HG03095 (cell line): ENCODE measurements around the gene PTPN18.

ENCODE experiments used
- ATAC-seq: cut with Tn5 transposase; IDR thresholded peaks from one replicate; pipeline ENCODE4 v1.9.1; 2021; ENCODE audit warnings: moderate library complexity; ENCODE audit not compliant: unreplicated experiment

Gene PTPN18

DNA sequence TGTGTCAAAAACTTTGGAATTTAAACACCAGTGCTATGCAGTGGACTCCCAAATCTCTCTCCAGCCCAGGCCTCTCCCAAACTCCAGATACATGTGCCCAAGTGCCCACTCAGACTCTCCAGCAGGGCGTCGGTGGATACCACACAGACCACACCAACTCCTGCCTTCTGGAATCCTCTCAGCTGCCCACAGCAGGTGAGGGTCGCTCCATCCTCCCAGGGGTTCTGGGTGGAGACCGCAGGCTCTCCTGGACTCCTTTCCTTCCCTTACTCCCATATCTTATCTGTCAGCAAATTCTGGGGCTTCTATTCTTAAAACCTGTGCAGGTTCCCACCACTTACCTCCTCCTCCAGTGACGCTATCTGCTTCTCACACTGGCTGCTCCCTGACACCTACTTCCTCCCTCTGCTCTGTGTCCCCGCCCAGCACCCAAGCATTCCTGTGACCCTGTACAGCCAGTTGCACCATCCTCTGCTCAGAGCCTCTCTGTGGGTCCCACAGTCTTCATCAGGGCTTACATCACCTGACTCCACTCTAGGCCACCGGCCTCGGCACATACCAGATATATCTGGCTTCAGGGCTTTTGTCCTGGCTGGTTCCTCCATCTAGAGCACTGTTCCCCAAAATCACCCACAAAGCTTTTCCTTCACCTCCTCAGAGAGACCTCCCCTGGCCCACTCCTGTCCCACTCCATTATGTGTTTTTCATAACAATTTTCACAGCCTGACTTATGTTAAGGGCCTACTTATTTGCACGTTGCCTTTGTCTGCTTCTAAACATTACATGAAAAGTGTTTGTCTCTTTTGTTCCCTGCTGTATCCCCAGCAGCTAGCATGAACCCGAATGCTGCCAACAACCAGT is 15.7 kb upstream of the PTPN18 start:
- no peak for ATAC-seq

DNA sequence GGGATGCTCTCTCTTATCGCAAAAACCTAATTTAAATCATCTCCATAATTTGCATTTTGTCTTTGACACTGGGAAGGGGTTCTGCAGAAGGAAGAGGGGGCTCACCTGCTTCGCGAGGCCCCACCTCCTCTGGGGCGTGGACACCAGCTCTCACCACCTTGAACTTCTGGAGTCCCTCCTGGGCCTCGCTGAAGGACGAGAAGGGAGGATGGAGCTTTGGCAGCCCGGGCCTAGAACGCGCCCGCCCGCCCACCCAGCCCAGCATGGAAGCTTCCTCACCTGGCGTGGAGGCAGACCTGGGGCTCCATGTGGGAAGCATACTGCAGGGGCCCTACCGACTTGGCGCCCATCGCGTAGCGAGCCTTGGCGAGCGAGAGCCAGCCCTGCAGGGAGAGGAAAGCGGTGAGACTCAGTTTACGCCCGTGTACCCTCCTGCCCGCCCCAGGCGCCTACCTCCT is 14.3 kb upstream of the PTPN18 start:
- peak; percentile 1 for ATAC-seq

DNA sequence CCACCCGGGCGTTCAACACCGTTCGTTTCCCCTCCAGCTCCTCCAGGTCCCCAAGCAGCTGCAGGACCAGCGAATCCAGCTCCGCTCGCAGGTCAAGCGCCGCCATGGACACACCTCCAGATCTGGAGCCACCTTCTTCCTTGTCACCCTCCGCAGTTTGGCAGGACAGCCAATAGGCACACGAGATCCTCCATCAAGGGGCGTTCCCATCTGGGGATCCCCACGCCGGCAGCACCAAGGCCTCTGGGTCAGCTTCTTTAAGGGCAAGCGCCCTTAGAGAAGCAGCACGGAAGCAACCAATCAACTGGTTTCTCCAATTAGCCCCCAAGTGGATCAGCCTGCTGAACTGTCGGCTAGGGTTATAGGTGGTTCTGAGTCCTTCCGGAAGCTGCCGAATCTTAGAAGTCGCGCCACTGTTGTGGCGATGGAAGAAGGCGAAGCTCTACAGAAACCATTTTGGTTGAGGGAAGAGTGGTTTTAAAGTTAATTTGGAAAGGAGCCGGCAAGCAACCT is 13.8 kb upstream of the PTPN18 start:
- ATAC-seq, result peak; percentile 72

DNA sequence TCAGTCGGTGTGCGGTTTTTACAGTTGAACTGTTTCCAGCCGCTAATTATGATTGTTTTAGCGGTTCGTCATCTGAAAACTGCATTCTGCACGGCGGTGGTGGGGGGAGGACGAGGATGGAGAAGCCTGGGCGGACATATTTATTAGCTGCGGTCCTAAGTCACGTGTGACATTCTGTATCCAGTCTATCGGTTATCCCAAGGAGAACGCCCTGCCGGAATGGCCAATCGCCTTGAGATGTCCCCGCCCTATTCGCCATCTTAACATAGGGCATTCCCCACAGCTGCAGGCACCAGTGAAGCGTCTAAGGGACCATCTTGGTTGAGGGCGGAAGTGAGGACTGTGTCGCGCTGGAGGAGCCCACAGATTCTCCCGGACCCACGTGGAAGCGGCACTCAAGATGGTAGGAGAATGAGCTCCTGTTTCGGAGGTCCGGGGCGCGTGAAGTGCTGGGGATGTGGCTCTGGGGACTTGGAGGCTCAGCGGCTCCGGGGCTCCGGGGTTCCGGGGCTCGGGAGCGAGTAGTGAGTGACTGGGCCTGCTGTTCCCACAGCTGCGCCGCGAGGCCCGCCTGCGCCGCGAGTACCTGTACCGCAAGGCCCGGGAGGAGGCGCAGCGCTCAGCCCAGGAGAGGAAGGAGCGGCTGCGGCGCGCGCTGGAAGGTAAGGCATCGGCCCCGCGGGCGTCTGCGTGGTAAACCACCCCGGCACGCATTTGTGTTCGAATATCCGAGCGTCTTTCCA is 13.2 kb upstream of the PTPN18 start, which contains the start of gene IMP4:
IMP4 (plus strand) TSS at position 365 of the 743 bp plus-strand sequence; CDS start at position 401, 36 bp downstream.
- peak; percentile 87 for ATAC-seq

DNA sequence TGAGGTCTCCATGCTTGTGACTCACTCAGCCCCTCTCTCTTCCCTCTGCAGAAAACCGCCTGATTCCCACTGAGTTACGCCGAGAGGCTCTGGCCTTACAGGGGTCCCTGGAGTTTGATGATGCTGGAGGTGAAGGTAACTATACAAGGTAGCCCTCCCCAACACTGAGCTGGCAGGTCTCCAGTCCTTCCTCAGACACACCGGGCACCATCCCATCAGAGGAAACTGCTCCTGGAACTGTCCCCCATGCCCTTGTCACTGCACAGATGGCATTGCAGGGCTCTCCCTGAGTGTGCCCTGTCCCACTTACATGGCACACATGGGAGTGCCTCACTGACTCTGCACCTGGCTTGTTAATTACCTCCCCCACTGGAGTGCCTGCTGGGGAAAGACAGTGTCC is 11.3 kb upstream of the PTPN18 start:
- no peak for ATAC-seq

DNA sequence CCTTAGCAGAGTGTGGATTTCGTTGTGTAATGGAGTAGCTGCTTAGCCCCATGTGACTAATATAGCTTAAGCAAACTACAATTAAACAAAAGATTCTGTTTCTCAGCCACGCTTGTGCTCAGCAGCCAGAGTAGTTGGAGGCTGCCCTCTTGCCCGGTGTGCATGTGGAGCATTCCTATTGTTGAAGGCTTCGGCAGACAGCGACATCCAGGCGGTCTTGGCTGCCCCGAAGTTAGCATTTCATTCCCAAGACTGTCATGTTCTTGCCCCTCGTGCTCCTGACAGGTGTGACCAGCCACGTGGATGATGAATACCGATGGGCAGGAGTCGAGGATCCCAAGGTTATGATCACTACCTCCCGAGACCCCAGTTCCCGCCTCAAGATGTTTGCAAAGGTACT is 10.8 kb upstream of the PTPN18 start:
- no peak for ATAC-seq

DNA sequence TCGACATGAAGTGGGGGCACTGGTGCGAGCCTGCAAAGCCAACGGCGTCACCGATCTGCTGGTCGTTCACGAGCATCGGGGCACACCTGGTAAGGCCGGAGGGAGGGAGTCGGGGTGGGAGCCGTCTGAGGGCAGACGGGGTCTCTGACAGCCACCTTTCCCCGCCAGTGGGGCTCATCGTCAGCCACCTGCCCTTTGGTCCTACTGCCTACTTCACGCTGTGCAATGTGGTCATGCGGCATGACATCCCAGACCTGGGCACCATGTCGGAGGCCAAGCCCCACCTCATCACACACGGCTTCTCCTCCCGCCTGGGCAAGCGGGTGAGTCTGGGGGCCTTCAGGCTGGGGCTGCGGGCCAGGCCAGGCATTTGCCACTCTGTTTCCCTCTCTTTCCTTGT is 10.2 kb upstream of the PTPN18 start:
- no peak for ATAC-seq

DNA sequence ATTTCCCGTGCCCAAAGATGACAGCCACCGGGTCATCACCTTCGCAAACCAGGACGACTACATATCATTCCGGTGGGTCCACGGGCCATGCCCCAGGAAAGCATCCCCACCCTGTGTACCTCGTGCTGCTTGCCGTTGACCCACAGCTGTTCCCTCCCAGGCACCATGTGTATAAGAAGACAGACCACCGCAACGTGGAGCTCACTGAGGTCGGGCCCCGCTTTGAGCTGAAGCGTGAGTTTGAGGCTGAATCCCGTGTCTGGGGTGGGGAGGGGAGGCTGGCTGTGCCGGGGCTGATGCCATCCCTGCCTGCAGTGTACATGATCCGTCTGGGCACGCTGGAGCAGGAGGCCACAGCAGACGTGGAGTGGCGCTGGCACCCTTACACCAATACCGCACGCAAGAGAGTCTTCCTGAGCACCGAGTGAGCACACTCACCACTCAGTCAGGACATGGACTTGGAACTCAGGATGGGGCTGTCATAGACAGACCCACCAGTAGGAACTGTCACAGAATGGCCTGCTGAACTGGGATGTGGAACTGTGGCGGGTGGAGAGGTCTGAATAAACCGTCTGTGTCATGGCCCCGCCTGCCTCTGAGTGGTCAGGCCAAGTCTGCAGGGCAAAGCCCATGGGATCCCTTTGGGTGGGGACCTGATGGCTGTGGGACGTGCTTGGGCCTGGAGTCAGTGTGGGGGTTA is 9.7 kb upstream of the PTPN18 start:
- ATAC-seq, result no peak

DNA sequence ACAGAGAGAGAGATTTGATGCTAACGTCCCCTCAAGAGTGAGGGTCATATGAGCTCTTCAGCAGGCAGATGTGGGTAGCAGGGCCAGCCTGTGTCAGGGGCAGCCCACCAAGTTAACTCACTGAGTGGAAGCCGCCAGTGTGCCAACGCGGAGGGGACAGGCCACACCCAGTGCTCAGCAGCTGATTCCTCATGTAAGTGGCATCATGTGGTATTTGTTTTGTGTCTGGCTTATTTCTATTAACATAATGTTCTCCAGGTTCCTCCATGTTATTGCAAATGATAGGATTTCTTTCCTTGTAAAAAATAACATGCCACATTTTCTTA is 9.2 kb upstream of the PTPN18 start:
- ATAC-seq, result no peak

DNA sequence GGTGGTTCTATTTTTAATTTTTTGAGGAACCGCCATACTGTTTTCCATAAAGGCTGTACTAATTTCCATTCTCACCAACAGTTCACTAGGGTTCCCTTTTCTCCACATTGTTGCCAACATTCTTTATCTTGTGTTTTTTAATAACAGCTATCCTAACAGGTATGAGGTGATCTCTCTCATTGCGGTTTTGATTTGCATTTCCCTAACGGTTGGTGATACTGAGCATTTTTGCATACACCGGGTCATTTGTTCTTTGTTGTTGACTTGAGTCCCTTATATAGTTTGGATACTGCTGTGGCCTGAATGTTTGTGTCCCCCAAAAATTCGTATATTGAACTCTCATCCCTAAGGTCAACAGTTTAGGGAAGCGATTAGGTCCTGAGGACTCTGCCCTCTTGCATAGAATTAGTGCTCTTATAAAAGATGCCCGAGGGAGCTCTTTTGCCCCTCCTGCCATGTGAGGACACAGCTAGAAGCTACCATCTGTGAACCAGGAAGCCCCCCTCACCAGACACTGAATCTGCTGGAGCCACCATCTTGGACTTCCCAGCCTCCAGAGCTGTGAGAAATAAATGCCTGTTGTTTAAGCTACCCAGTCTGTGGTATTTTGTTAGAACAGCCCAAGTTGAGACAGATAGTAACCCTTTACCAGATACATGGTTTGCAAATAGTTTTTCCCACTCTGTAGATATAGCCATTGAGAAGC is 8.5 kb upstream of the PTPN18 start:
- ATAC-seq, result no peak

DNA sequence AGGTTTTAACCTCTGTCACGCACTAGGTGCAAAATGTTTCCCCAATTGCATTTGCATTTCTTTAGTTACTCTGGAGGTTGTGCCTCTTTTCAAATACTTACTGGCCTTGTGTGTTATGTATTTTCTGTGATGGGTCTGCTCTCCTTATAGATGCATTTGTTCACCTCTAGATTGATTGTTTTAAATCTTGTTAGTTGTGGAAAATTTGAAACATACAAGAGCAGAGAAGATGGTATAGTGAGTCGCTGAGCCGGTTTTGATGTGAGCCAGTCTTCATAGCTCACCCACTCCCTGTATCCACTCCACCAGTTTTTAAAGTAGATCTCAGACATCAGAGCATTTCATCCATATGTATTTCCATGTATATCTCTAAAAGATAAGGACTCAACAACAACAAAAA is 6.7 kb upstream of the PTPN18 start:
- no peak for ATAC-seq

DNA sequence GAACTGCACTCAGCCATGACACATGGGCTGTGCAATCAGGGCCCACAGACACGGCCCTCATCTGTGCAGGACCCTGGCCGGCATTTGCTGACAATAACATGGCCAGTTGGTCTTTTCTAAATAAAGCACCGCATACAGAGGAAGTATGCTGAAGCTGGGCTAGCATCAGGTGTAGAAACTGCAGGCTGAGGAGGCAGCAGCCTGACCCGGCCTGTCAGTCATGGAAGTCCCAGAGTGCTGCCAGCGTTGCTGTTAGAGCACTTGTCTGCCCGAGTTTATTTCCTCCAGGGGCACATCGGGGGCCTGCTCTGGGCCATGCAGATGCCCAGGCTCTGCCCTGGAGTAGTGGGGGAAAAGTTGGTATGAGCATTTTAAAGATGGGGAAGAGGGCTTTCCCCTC is 4.1 kb upstream of the PTPN18 start:
- no peak for ATAC-seq

DNA sequence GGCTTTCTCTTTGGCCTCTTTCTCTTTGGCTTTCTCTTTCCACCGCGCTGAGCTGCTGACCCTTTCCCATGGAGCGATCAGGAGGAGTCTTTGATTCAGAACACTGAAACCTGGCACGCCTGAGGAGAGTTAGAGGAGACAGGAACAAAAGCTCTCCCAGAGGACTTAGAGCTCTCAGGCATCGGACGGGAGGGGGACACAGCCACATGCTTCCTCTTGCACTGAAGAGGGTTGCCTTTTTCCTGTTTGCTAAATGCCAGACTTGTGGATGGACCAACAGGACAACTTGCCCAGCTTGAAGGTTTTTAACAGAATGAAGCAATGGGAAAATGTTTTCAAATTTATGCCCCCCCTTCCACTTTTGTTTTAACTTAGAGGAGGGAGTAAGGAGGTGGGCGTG is 3.6 kb upstream of the PTPN18 start:
- ATAC-seq, result no peak

DNA sequence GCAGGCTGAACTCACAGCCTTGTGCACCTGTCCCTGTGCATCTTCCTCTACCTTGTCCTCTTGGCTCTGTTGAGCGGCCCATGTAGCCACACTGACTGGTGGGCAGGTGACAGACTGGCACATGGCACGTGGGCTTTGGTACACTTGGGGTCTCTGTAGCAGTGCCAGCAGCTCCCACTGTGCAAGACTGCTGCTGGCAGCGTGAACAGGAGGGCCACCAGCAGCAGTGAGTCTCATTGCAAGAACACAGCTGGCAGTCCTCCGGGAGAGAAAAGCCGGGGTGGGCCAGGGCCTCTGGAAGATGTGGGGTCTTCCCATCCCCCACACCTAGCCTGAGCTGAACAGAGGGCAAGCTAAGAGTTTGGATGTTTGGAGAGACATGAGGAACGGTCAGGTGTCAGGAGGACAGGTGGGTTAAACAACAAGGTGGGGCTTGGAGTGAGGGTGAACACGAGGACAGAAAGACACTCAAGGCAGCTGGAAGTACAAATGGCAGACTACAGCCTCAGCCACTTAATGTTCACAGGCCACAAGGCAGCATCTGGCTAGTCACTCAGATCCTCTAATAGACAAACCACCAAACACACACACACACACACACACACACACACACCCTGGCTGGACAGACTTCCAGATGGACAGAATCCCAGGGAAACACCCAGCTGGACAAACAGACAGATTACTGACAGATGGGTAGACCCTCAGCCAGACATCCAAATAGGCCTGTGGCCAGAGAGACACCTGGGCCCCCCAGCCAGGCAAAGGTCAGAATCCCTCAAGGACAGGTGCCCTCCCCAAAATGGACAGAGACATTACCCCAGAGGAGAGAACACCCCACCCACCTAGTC is 2.3 kb upstream of the PTPN18 start:
- no peak for ATAC-seq

DNA sequence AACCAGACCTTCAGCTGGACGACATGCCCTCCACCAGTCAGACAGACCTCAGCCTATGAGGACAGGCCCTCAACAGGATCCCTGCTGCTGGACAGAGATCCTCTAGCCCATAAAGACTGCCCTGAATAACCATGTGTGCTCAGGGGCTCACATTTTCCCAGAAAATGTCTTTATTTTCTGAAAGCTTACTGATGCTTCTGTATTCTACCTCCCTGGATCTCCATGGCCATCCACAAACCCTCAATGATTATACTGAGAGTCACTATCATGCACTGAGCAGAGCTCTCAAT is 1.8 kb upstream of the PTPN18 start:
- no peak for ATAC-seq

DNA sequence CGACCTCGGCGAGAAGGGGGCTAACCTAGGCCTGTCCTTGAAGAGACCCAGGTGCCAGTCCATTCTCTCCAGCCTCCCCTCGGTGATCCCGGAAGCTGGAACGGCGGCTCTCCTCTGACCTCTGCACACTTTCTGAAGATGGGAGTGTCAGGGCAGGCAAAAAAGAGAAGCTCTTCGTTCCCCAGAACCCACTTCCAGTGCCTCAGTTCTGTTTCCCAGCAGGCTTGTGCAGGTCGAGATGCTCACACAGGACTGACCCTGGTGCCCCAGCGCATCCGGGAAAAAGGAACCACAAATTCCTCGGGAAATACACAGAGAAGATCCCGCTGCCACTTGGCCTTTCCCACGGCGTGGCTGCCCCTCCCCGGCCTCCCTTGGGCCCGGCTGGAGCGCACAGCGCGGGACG is 681 bp upstream of the PTPN18 start:
- ATAC-seq, result no peak

DNA sequence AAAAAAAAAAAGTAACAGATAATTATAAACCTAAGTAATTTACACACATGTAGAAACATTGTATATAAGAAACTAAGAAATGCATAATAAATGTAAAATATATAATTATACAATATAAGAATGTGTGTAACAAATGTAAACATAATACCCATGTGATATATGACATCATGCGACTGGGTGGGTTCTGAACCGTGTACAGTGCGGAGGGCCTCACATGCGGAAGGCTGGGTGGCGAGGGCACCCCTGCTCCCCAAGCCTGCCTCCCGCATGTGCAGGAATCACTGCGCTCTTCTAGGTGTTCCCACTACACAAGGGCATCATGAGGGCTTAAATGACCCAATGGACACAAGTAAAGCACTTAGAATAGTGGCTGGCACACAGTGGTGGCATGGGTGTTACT is 2.0 kb downstream of the PTPN18 start:
- ATAC-seq, result no peak

DNA sequence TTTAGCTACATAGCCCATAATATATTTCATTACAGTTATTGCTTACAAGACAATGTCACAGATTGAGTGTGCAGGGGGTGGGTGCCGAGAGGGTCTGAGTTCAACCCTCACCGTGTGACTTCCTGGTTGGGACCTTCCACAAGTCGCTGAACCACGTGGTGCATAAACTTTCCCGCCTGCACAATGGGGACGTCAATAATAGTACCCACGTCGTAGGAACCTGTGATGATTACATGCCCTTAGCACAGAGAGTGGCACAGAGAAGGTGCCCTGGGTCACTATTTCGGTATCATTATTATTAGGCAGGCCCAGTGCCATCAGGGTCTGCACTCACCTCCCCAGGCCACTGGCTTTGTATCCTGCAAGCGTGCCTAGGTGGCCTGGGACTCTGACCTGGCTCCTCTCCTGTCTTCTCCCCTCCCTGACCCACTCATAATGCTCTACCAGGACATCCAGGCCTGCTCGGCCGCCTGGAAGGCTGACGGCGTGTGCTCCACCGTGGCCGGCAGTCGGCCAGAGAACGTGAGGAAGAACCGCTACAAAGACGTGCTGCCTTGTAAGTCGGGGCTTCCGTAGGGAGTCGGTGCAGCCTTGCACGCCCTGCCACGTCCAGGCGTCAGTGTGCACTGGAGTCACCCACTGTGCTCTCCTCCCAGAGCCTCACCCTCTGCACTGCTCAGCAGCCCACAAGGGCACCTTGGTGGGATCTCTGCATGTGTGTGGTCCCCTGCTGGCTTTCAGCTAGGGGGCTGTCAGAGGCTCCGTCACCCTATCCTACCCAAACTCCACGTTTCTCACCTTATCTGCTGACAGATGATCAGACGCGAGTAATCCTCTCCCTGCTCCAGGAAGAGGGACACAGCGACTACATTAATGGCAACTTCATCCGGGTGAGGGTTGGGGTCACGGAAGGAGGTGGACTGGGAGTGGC is 2.8 kb downstream of the PTPN18 start:
- ATAC-seq, result no peak

DNA sequence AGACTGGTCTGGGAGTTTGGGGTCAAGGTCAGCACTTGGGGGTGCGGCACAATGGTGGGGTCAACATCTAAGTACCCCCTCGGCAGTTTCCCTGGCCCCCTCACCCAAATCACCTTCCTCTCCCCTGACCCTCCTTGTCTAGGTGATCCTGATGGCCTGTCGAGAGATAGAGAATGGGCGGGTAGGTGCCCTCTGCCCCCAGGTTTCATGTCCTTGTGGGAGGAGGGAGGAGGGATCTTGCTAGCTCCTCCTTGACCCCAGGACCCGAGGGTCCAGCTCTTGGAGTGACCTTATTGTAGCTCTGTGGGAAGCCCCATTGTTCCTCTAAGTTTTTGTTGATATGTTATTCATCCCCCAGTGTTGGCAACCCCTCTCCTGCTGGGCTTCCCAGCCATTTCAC is 3.6 kb downstream of the PTPN18 start:
- ATAC-seq, result no peak
